NCI-H2171 (cell line): Measurements from ENCODE around the gene INSYN2B.
"Not testable (repeated sequence)": the region's sequence is repeated elsewhere in the genome, so short reads cannot be mapped to it uniquely, and the experiment has no call there.

Experiments used
- DNase-seq: peaks from one replicate; lab custom pipeline; 2025; lab: John Stamatoyannopoulos, UW

The INSYN2B gene

DNA sequence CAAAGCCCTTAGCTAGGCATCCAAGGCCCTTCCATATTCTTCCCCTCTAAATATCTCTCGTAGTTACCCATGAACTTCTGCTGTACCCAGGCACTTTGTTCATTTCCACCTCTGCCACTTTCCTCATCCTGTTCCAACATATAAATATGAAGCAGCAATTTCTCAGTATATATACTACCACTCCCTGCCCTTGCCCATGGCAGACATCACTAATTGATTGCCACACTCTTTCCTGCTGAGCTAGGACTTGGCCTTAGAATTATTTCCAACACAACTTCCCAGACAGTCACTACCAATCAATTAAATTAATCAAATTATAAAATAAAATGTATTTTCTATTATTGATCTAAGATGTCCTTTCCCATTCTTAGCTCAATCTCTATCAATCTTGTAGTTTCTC, 8.5 kb downstream of the INSYN2B start:
- DNase-seq: no peak

GRCh38 chr5:169970911-169971765, 9.2 kb downstream of the INSYN2B start:
- DNase-seq: no peak

- no peak for DNase-seq
Observed at GRCh38 chr5:169970339-169970738, 10.0 kb downstream of the INSYN2B start.

GRCh38 chr5:169964246-169964645, 16.0 kb downstream of the INSYN2B start:
- DNase-seq: no peak

DNA sequence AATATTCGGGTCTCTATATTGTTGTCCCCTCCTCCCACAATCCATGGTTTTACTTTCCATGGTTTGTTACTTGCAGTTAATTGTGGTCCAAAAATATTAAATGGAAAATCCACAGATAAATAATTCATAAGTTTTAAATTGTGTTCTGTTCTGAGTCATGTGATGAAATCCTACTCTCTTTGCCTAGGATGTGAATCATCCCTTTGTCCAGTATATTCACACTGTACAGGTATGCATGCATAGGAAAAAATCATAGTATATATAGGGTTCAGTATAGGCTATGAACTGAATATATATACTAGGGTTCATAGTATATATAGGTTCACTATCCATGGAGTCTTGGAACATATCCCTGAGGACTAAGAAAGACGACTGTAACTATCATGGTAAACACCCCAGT, 19.6 kb downstream of the INSYN2B start:
- DNase-seq: no peak

- DNase-seq: no peak
Observed at GRCh38 chr5:169958278-169958677, 22.0 kb downstream of the INSYN2B start.

DNA sequence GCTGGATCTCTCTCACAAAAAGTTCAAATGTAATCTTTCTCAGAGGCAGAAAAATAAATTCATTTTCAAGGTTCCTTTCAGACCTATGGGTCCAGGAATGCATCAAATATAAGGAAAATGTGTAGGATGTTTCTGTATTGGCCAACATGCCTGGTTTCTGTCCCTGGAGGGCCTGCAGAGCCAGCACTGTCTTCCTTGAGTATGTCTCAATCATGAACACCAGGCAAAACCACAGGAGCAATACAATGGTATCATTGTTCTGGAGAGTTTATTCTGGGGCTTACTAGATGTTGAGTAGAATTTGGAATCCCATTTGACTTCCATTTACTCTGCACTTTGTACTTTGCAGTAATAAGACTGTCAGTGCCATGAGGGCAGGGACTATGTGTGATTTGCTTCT, 23.5 kb downstream of the INSYN2B start:
- no peak for DNase-seq

GRCh38 chr5:169956126-169956525, 24.2 kb downstream of the INSYN2B start:
- DNase-seq: no peak

DNA sequence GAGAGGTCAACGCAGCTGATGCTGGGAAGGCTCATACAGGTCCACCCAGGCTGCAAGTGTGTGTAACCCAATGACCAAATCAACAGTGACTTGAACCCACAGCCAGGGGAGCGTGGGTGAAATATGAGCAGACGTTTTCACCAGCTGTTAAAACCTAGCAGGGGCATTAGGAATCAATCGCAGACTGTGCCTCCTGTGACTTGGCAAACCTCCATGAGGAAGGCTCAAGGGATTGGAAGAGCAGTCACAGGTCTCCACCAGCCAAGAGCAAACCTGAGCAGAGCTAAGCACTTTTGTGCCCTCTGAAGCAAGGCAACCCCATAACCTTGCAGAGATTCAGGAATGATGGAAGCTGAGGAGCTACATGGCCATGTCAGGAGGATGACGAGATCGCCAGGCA, 25.5 kb downstream of the INSYN2B start:
- DNase-seq: peak; percentile 67

- DNase-seq: not testable (repeated sequence)
Observed at GRCh38 chr5:169953196-169953595, 27.1 kb downstream of the INSYN2B start.

- DNase-seq: no peak
Observed at GRCh38 chr5:169950333-169950732, 30.0 kb downstream of the INSYN2B start.

DNA sequence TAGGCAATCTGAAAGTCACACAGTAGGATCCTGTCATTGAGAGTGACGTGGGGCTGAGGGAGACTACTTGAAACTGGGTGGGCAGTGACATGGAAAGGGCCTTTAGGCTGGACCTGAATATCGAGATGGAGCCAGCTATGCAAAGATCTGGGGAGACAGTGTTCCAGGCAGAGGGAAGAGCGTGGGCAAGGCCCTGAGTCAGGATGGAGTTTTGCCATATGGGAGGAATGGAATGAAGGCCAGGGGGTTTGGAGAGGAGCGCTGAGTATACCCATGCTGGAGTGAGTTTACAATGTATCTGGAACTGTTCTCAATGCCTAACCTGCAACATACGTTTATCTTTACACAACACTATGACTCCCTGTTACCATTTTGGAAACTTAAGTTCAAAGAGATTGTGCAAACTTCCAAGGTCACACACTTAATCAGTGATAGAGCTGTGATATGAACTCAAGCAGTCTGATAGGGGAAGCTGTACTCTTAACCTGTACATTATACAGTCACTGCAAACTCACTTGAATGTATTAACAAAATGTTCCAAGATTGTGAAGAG, 33.5 kb downstream of the INSYN2B start:
- DNase-seq: no peak

GRCh38 chr5:169945831-169946261, 34.4 kb downstream of the INSYN2B start:
- no peak for DNase-seq

GRCh38 chr5:169944922-169945680, 35.2 kb downstream of the INSYN2B start:
- DNase-seq: no peak

GRCh38 chr5:169944115-169944514, 36.2 kb downstream of the INSYN2B start:
- no peak for DNase-seq

DNA sequence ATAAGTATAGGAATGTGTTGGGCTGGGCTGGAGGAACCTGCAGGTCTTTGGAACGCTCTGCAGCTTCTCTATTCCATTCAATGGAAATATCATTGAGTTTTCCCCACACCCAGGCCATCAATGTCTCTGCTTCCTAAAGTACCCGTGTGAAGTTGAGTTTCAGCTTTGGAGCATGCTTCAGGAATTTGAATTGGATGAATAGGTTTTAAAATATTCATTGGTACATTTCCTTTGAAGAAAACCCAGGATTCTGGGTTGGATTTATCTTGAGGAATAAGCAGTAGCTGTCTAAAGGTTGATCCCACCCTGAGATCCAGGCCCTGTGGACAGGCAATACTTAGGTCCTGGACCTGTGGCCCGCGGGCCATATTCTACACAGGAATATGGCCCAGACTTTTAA, 37.3 kb downstream of the INSYN2B start:
- no peak for DNase-seq

DNA sequence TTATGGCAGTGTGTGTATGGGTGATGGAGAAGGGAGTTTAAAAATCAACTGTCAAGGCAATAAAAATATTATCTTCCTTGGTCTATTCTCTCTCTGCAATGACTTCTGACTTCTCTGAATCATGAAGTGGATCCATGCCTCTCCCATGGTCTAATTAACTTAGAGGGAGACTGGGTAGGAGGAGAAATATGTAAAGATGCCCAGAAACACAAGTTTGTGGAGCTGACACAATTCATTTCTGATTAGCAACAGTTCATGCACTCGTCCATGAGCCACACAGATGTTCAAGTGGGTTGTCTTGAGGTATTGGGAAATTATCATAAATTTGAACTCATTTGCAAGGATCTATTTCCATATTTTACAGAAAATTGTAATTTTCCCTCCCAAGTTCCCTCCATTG, 38.1 kb downstream of the INSYN2B start:
- DNase-seq: no peak

DNA sequence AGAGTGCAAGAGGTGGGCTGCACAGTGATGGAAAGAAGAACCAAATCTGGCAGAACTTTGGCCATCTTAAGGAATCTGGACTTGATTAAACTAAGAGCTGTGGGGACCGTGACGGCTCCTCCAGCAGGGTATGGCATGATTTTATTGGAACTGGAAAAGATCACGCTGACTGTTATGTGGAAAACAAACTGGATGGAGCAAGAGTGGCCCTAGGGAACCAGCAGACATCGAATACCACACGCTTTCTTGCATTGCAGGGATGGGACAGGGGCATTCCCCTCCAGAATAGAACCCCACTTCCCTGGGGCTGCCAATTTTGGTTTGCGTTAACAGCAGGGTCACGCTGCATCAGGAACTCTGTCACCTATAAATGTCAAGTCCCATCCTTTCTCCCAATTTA, 38.8 kb downstream of the INSYN2B start:
- DNase-seq: no peak

DNA sequence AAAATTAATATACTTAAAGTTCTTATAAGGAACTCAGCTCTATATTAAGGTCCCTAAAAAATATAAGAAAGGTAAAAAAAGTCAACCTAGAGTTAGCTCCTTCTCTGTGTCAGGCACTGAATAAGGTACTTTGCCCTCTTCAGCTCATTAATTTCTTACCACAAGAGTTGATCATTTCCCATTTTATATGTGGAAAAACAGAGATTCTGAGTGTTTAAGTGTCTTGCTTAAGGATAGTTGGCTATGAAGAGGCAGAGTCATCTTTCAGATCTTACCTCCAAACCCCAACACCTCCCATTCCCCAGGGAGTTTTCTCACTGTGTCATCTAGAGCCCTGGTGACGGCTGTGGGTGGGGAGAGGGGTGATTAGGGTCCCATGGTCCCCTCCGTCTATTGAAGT, 40.6 kb downstream of the INSYN2B start:
- no peak for DNase-seq

- no peak for DNase-seq
Observed at GRCh38 chr5:169938439-169938838, 41.9 kb downstream of the INSYN2B start.

- no peak for DNase-seq
Observed at GRCh38 chr5:169935762-169936161, 44.5 kb downstream of the INSYN2B start.

DNA sequence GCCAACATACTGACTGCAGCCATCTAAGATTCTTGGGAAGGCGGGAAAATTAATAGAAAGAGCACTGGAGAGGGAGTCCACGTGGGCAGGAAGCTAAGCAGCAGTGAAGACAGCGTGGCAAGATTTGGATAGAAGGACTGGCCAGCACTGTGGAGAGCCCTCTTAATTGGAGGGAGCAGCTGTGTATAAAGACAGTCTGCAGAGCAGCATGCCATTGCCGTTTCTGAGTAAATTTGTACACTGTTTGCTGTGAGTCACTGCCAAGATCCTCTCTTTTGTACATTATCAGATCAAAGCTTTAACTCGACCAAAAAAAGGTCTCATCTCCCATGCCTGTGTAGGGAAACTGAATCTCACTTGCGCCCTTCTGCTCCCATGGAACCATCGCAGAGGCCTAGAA, 45.3 kb downstream of the INSYN2B start:
- DNase-seq: no peak

- DNase-seq: no peak
Observed at GRCh38 chr5:169933616-169934015, 46.7 kb downstream of the INSYN2B start.
